ENCODE measurements around the gene RAG2. TPM values are rescaled to one million over a fixed set of nuclear protein-coding genes. Genes with fewer than 3 reads are reported as not detected.

The RAG2 gene
- total RNA-seq, 4 donors from 2014 or later, result 1.6 TPM; not detected in 3

DNA sequence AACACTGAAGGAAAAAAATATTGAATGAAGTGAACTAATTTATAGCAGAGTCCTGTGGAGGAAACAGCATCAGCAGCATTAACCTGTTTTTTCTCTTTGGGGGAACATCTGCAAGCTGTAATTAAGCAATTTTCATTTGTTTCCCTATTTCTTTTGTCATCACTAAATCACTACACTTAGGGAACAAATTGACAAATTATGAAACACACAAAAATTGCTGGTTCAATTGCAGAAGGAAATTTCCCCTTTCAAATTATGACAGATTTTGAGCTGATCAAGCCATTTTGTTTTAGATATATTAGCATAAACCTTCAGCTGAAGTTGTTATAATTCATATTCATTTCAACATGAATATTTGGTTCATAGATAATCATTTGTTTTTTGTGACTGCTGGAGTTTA lies 22.2 kb upstream of the RAG2 start:
- H3K27me3 ChIP-seq, result no peaks in the 10 kb centered on the region
- intact Hi-C loops (cut with DNase I; ENCODE audit: low total_unique reads), result no loop called here
- H3K36me3 ChIP-seq, result no peaks in the 10 kb centered on the region
- no peak for DNase-seq
- H3K4me1 ChIP-seq, result peaks cover 0 to 6% of the 10 kb centered on the region in 2 donors
- H3K9me3 ChIP-seq, result no peaks in the 10 kb centered on the region
- H3K4me3 ChIP-seq, result no peak overlapping the region
- H3K27ac ChIP-seq, result no peak overlapping the region
- TF ChIP-seq CTCF (IDR thresholded peaks at IDR 0.05) (no peak), POLR2A (IDR thresholded peaks at IDR 0.05) (no peak)

- Histone ChIP-seq H3K4me3 (no peak overlapping the region), H3K4me1 (peaks cover 0 to 6% of the 10 kb centered on the region in 2 donors), H3K27ac (peak overlapping the region; percentile 2 to 25), H3K36me3 (no peaks in the 10 kb centered on the region), H3K27me3 (no peaks in the 10 kb centered on the region), H3K9me3 (no peaks in the 10 kb centered on the region)
- no peak for DNase-seq
- intact Hi-C loops (cut with DNase I; ENCODE audit: low total_unique reads), result no loop called here
- TF ChIP-seq CTCF (IDR thresholded peaks at IDR 0.05) (no peak), POLR2A (IDR thresholded peaks at IDR 0.05) (no peak)
These were observed 21.5 kb upstream of the RAG2 start for GRCh38 chr11:36619502-36619901.

DNA sequence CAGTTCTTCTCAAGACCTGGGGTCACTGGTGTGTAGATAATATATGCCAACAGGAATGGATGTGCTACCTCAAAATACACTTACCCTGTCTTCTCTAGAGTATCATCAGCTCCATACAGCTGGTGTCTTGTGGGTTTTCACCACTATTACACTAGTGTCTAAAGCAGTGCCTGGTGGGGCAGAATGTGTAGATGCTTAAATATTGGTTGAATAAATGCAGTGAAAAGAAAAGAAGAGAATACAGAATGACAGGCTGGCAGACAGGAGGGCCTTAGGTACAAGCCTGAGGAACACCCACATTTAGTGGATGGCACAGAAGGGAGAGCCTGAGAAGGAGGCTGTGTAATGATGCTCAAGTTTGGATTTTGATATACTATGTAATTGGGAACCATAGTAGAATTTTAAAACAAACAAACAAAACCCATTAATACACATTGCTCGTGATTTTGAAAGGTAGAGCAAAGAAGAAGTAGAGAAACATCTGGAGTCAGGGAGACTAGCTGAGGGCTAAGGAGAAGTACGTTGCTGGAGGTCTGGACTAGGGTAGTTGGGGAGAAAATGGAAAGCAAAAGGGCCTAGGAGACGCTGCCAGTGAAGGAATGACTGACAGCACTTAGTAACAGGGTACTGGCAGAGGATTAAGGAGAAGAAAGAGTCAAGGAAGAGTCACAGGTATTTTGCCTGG lies 20.5 kb upstream of the RAG2 start:
- intact Hi-C loops (cut with DNase I; ENCODE audit: low total_unique reads), result no loop called here
- TF ChIP-seq CTCF (IDR thresholded peaks at IDR 0.05) (no peak), POLR2A (IDR thresholded peaks at IDR 0.05) (no peak)
- H3K27me3 ChIP-seq, result no peaks in the 10 kb centered on the region
- H3K27ac ChIP-seq, result no peak overlapping the region
- peaks cover 0 to 6% of the 10 kb centered on the region in 2 donors for H3K4me1 ChIP-seq
- no peak for DNase-seq
- no peaks in the 10 kb centered on the region for H3K36me3 ChIP-seq
- H3K4me3 ChIP-seq, result no peak overlapping the region
- H3K9me3 ChIP-seq, result no peaks in the 10 kb centered on the region

DNA sequence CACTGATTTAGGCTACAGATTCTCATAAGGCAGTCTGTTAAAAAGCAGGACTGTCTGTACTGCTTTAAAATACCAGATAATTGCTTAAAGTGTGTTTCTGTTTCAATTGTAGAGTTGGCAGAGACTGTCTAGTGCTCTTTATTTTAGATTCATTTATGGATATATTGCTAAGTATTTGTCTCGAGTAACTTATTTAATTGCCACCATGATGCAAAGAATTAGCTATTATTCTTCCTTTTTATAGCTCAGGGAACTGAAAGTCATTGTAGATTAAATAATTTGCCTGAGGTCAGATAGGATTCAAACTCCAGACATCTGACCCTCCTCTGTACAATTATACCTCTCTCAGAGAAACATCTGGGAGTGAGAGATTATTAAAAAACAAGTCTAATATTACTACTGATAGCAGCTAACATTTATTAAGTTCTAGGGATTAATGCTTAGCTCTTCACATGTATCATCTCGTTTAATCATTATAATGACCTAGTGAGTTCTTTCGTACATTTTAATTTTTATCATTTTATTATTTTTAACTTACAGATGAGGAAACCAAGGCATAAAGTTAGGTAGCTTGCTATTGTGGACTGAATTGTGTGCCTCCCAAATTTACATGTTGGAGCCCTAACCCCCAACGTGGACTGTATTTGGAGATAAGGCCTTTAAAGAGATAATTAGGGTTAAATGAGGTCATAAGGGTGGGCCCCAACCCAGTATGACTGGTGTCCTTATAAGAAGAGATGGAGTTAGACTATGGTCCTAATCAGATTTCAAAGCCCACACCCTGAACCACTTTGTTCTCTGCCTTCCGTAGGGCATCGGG lies 19.7 kb upstream of the RAG2 start:
- H3K9me3 ChIP-seq, result no peaks in the 10 kb centered on the region
- no peak for TF ChIP-seq CTCF (IDR thresholded peaks at IDR 0.05)
- TF ChIP-seq POLR2A (IDR thresholded peaks at IDR 0.05), result no peak
- DNase-seq, result no peak
- no peaks in the 10 kb centered on the region for H3K27me3 ChIP-seq
- H3K36me3 ChIP-seq, result no peaks in the 10 kb centered on the region
- peaks cover 0 to 6% of the 10 kb centered on the region in 2 donors for H3K4me1 ChIP-seq
- intact Hi-C loops (cut with DNase I; ENCODE audit: low total_unique reads), result no loop called here
- no peak overlapping the region for H3K27ac ChIP-seq
- no peak overlapping the region for H3K4me3 ChIP-seq

DNA sequence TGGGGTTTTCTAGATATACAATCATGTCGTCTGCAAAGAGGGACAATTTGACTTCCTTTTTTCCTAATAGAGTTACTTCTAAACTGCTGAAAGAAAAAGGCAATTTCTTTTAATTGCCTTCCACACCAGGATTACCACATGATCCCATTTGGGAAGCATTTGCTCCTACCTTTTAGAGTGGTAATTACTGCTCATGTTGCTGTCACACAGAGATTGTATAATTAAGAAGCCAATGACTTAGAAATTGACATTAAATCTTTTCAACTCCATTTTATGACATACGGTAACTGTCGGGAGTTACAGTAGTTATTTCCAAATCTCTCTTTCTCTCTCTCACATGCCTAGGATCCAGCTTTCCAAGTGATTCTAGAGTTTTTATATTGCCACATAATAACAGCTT lies 17.8 kb upstream of the RAG2 start:
- Histone ChIP-seq H3K4me3 (no peak overlapping the region), H3K9me3 (no peaks in the 10 kb centered on the region), H3K27ac (no peak overlapping the region), H3K4me1 (peaks cover 0 to 6% of the 10 kb centered on the region in 2 donors), H3K27me3 (no peaks in the 10 kb centered on the region), H3K36me3 (no peaks in the 10 kb centered on the region)
- TF ChIP-seq CTCF (IDR thresholded peaks at IDR 0.05), result no peak
- no peak for TF ChIP-seq POLR2A (IDR thresholded peaks at IDR 0.05)
- DNase-seq, result no peak
- intact Hi-C loops (cut with DNase I; ENCODE audit: low total_unique reads), result no loop called here
